T follicular helper cell (primary cell): ENCODE measurements around the gene IGFL2.
"Not testable (repeated sequence)": the region's sequence is repeated elsewhere in the genome, so short reads cannot be mapped to it uniquely, and the experiment has no call there.

Source experiments
- DNase-seq: peaks from one replicate; pipeline ENCODE4 v3.0.0-alpha.2; 2020; ENCODE audit warnings: low read depth
- total RNA-seq, 2 experiments: gene quantifications; one replicate each; lab custom pipeline; 2026; lab: John Stamatoyannopoulos, UW

Gene IGFL2
- 0 to 0.06 reads per million in 2 experiments for total RNA-seq

GRCh38 chr19:46147791-46148288 lies at the start of gene IGFL2:
IGFL2 (plus strand) TSS chr19:46148238; CDS start chr19:46148279, 41 bp downstream.
- DNase-seq, result no peak

- no peak for DNase-seq
Measured at GRCh38 chr19:46100344-46100743, 47.7 kb upstream of the IGFL2 start.

GRCh38 chr19:46101293-46101692 lies 46.7 kb upstream of the IGFL2 start:
- no peak for DNase-seq

- not testable (repeated sequence) for DNase-seq
Measured at GRCh38 chr19:46102333-46102732, 45.7 kb upstream of the IGFL2 start.

- no peak for DNase-seq
Measured at GRCh38 chr19:46107371-46107770, 40.7 kb upstream of the IGFL2 start.

- DNase-seq, result no peak
Measured at GRCh38 chr19:46109876-46110275, 38.2 kb upstream of the IGFL2 start.

GRCh38 chr19:46111376-46111775 lies 36.7 kb upstream of the IGFL2 start:
- no peak for DNase-seq

- DNase-seq, result no peak
Measured at GRCh38 chr19:46112527-46112926, 35.5 kb upstream of the IGFL2 start.

- no peak for DNase-seq
Measured at GRCh38 chr19:46113726-46114125, 34.3 kb upstream of the IGFL2 start.

GRCh38 chr19:46115396-46116106 lies 32.5 kb upstream of the IGFL2 start:
- no peak for DNase-seq

- DNase-seq, result no peak
Measured at GRCh38 chr19:46116121-46116520, 31.9 kb upstream of the IGFL2 start.

GRCh38 chr19:46118136-46118535 lies 29.9 kb upstream of the IGFL2 start:
- DNase-seq, result no peak

- DNase-seq, result no peak
Measured at GRCh38 chr19:46124638-46125115, 23.4 kb upstream of the IGFL2 start, which contains the start of gene IGFL3. IGFL3 (minus strand) TSS chr19:46124688; CDS start chr19:46124649, 39 bp downstream.

- DNase-seq, result no peak
Measured at GRCh38 chr19:46125447-46125846, 22.6 kb upstream of the IGFL2 start.

- DNase-seq, result no peak
Measured at GRCh38 chr19:46126086-46126580, 21.9 kb upstream of the IGFL2 start.

GRCh38 chr19:46131485-46132143 lies 16.4 kb upstream of the IGFL2 start:
- DNase-seq, result no peak

GRCh38 chr19:46132508-46133100 lies 15.4 kb upstream of the IGFL2 start:
- DNase-seq, result no peak

- DNase-seq, result no peak
Measured at GRCh38 chr19:46133101-46133627, 14.9 kb upstream of the IGFL2 start.

- DNase-seq, result no peak
Measured at GRCh38 chr19:46133777-46134241, 14.2 kb upstream of the IGFL2 start.

GRCh38 chr19:46134527-46134926 lies 13.5 kb upstream of the IGFL2 start:
- no peak for DNase-seq

- no peak for DNase-seq
Measured at GRCh38 chr19:46137915-46138473, 10.0 kb upstream of the IGFL2 start.

GRCh38 chr19:46141421-46141820 lies 6.6 kb upstream of the IGFL2 start:
- no peak for DNase-seq
